Measurements from ENCODE around the gene ZNF341. TPM values are rescaled to one million over a fixed set of nuclear protein-coding genes. Genes with fewer than 3 reads are reported as not detected.

Gene ZNF341
- total RNA-seq (1 to 10 TPM; 4.5 to 5.0 TPM), polyA plus RNA-seq (2.6 TPM)

- H3K27me3 Mint-ChIP-seq, result peaks cover 0 to 2% of the 10 kb centered on the region in 2 donors
- DNase-seq, result peak; percentile 80 to 92 (median 88)
- H3K36me3 ChIP-seq (ENCODE audit: insufficient read depth, low read length), result no peaks in the 10 kb centered on the region
- POLR2A ChIA-PET, result interaction anchor here (0.6 to 2.5 kb wide), 9 partner anchors 12 to 330 kb away, joined by 3 to 36 read pairs (median 7); partner anchors contain the start of genes ACTL10, CBFA2T2, CDK5RAP1 and CHMP4B
- peak within 1 kb of the TSS; percentile 60 for H3K27ac ChIP-seq (ENCODE audit: low read depth, low read length)
- peak within 1 kb of the TSS; percentile 90 to 98 (median 96) for H3K27ac Mint-ChIP-seq
- H3K4me1 ChIP-seq (ENCODE audit: insufficient read depth, low read length), result peaks cover 16% of the 10 kb centered on the region
- peaks cover 2 to 6% (median 3%) of the 10 kb centered on the region in 5 donors for H3K9me3 Mint-ChIP-seq
- H3K4me1 Mint-ChIP-seq, result peaks cover 24 to 28% (median 25%) of the 10 kb centered on the region in 3 donors
- H3K4me3 Mint-ChIP-seq, result peak within 1 kb of the TSS; percentile 89 to 93 (median 90)
- peak within 1 kb of the TSS; percentile 61 for H3K4me3 ChIP-seq (ENCODE audit: low read length)
- H3K27me3 ChIP-seq (ENCODE audit: insufficient read depth, low read length, poor library complexity, severe bottlenecking), result no peaks in the 10 kb centered on the region
- H3K9me3 ChIP-seq (ENCODE audit: low read length), result no peaks in the 10 kb centered on the region
- CTCF ChIA-PET, result interaction anchor here (0.8 to 1.8 kb wide), 9 partner anchors 9 to 216 kb away, joined by 3 to 12 read pairs (median 5); partner anchors contain the start of gene PXMP4
- H3K36me3 Mint-ChIP-seq, result peaks cover 5 to 7% (median 6%) of the 10 kb centered on the region in 3 donors
These were observed at the start of gene ZNF341 for GRCh38 chr20:33731693-33732165. ZNF341 (plus strand) TSS chr20:33731996; CDS start chr20:33732022, 26 bp downstream.

GRCh38 chr20:33684533-33685327 is 47.1 kb upstream of the ZNF341 start:
- peaks cover 34% of the 10 kb centered on the region for H3K4me1 ChIP-seq (ENCODE audit: insufficient read depth, low read length)
- H3K9me3 ChIP-seq (ENCODE audit: low read length), result no peaks in the 10 kb centered on the region
- POLR2A ChIA-PET, result interaction anchor here (1.1 to 1.6 kb wide), 3 partner anchors 17 to 35 kb away, joined by 4 to 5 read pairs (median 5); partner anchors contain the start of gene PXMP4
- H3K36me3 ChIP-seq (ENCODE audit: insufficient read depth, low read length), result no peaks in the 10 kb centered on the region
- H3K4me3 ChIP-seq (ENCODE audit: low read length), result peak overlapping the region; percentile 37
- Mint-ChIP-seq H3K4me1 (peaks cover 35 to 55% (median 52%) of the 10 kb centered on the region in 3 donors), H3K36me3 (no peaks in the 10 kb centered on the region), H3K9me3 (no peaks in the 10 kb centered on the region), H3K27me3 (no peaks in the 10 kb centered on the region), H3K4me3 (peak overlapping the region; percentile 61 to 89 (median 73)), H3K27ac (peak overlapping the region in 7 of 8 donors; percentile 17 to 88 (median 68))
- H3K27ac ChIP-seq (ENCODE audit: low read depth, low read length), result peak overlapping the region; percentile 43
- no peaks in the 10 kb centered on the region for H3K27me3 ChIP-seq (ENCODE audit: insufficient read depth, low read length, poor library complexity, severe bottlenecking)
- DNase-seq, result no peak
- CTCF ChIA-PET, result interaction anchor here (0.6 to 9.3 kb wide), 3 partner anchors 9 to 21 kb away, joined by 3 to 103 read pairs (median 10); partner anchors contain the start of gene ACTL10

- Histone ChIP-seq H3K36me3 (ENCODE audit: insufficient read depth, low read length) (no peaks in the 10 kb centered on the region), H3K27me3 (ENCODE audit: insufficient read depth, low read length, poor library complexity, severe bottlenecking) (no peaks in the 10 kb centered on the region), H3K4me1 (ENCODE audit: insufficient read depth, low read length) (peaks cover 33% of the 10 kb centered on the region), H3K4me3 (ENCODE audit: low read length) (peak overlapping the region; percentile 37), H3K27ac (ENCODE audit: low read depth, low read length) (peak overlapping the region; percentile 43), H3K9me3 (ENCODE audit: low read length) (no peaks in the 10 kb centered on the region)
- peak overlapping the region; percentile 61 to 89 (median 73) for H3K4me3 Mint-ChIP-seq
- peak in 3 of 5 donors; percentile 24 to 65 (median 44) for DNase-seq
- no peaks in the 10 kb centered on the region for H3K36me3 Mint-ChIP-seq
- H3K27ac Mint-ChIP-seq, result peak overlapping the region in 7 of 8 donors; percentile 29 to 82 (median 69)
- POLR2A ChIA-PET, result interaction anchor here (1.1 to 1.6 kb wide), 3 partner anchors 18 to 34 kb away, joined by 4 to 5 read pairs (median 5); partner anchors contain the start of gene PXMP4
- CTCF ChIA-PET, result interaction anchor here (1.7 to 9.3 kb wide), 2 partner anchors 10 to 16 kb away, joined by 10 to 103 read pairs; partner anchors contain the start of gene ACTL10
- H3K9me3 Mint-ChIP-seq, result no peaks in the 10 kb centered on the region
- H3K4me1 Mint-ChIP-seq, result peaks cover 37 to 54% (median 53%) of the 10 kb centered on the region in 3 donors
- H3K27me3 Mint-ChIP-seq, result no peaks in the 10 kb centered on the region
These were observed 46.3 kb upstream of the ZNF341 start for GRCh38 chr20:33685328-33686099.

- Mint-ChIP-seq H3K9me3 (no peaks in the 10 kb centered on the region), H3K4me1 (peaks cover 36 to 48% (median 46%) of the 10 kb centered on the region in 3 donors), H3K4me3 (peak within 1 kb of the TSS; percentile 77 to 92 (median 84)), H3K36me3 (no peaks in the 10 kb centered on the region), H3K27ac (peak within 1 kb of the TSS; percentile 40 to 98 (median 90)), H3K27me3 (no peaks in the 10 kb centered on the region)
- no peaks in the 10 kb centered on the region for H3K36me3 ChIP-seq (ENCODE audit: insufficient read depth, low read length)
- ChIA-PET POLR2A (interaction anchor here (1.6 kb wide), 1 partner anchor 18 kb away, joined by 5 read pairs; no protein-coding TSS in a partner anchor), CTCF (interaction anchor here (0.8 to 9.3 kb wide), 4 partner anchors 17 to 34 kb away, joined by 3 to 103 read pairs (median 14); partner anchors contain the start of genes ACTL10 and PXMP4)
- peak within 1 kb of the TSS; percentile 58 for H3K4me3 ChIP-seq (ENCODE audit: low read length)
- H3K4me1 ChIP-seq (ENCODE audit: insufficient read depth, low read length), result peaks cover 37% of the 10 kb centered on the region
- H3K27me3 ChIP-seq (ENCODE audit: insufficient read depth, low read length, poor library complexity, severe bottlenecking), result no peaks in the 10 kb centered on the region
- peak within 1 kb of the TSS; percentile 43 for H3K27ac ChIP-seq (ENCODE audit: low read depth, low read length)
- H3K9me3 ChIP-seq (ENCODE audit: low read length), result no peaks in the 10 kb centered on the region
- DNase-seq, result peak; percentile 91 to 95 (median 93)
These were observed 45.5 kb upstream of the ZNF341 start, which contains the start of gene E2F1 for GRCh38 chr20:33686100-33686983. E2F1 (minus strand) TSS chr20:33686385; CDS start chr20:33686264, 121 bp downstream.

- Histone ChIP-seq H3K4me3 (ENCODE audit: low read length) (peak overlapping the region; percentile 58), H3K9me3 (ENCODE audit: low read length) (no peaks in the 10 kb centered on the region), H3K27ac (ENCODE audit: low read depth, low read length) (peak overlapping the region; percentile 18), H3K36me3 (ENCODE audit: insufficient read depth, low read length) (no peaks in the 10 kb centered on the region), H3K4me1 (ENCODE audit: insufficient read depth, low read length) (peaks cover 37% of the 10 kb centered on the region), H3K27me3 (ENCODE audit: insufficient read depth, low read length, poor library complexity, severe bottlenecking) (no peaks in the 10 kb centered on the region)
- POLR2A ChIA-PET, result interaction anchor here (0.5 kb wide), 1 partner anchor 34 kb away, joined by 5 read pairs; no protein-coding TSS in a partner anchor
- Mint-ChIP-seq H3K36me3 (no peaks in the 10 kb centered on the region), H3K27me3 (no peaks in the 10 kb centered on the region), H3K9me3 (no peaks in the 10 kb centered on the region), H3K27ac (peak overlapping the region; percentile 40 to 98 (median 90)), H3K4me3 (peak overlapping the region; percentile 72 to 92 (median 84)), H3K4me1 (peaks cover 34 to 42% (median 40%) of the 10 kb centered on the region in 3 donors)
- no peak for DNase-seq
- CTCF ChIA-PET, result interaction anchor here (0.8 to 4.5 kb wide), 4 partner anchors 19 to 45 kb away, joined by 3 to 26 read pairs (median 3); partner anchors contain the start of genes ACTL10, PXMP4 and ZNF341
These were observed 44.8 kb upstream of the ZNF341 start for GRCh38 chr20:33686984-33687366.

- Histone ChIP-seq H3K4me1 (ENCODE audit: insufficient read depth, low read length) (peaks cover 37% of the 10 kb centered on the region), H3K27ac (ENCODE audit: low read depth, low read length) (no peak overlapping the region), H3K36me3 (ENCODE audit: insufficient read depth, low read length) (no peaks in the 10 kb centered on the region), H3K4me3 (ENCODE audit: low read length) (no peak overlapping the region), H3K9me3 (ENCODE audit: low read length) (no peaks in the 10 kb centered on the region), H3K27me3 (ENCODE audit: insufficient read depth, low read length, poor library complexity, severe bottlenecking) (no peaks in the 10 kb centered on the region)
- no peaks in the 10 kb centered on the region for H3K9me3 Mint-ChIP-seq
- H3K36me3 Mint-ChIP-seq, result no peaks in the 10 kb centered on the region
- H3K27ac Mint-ChIP-seq, result peak overlapping the region in 7 of 8 donors; percentile 18 to 94 (median 65)
- peak overlapping the region in 2 of 7 donors; percentile 54 to 59 for H3K4me3 Mint-ChIP-seq
- ChIA-PET CTCF (interaction anchor here (0.8 to 4.5 kb wide), 4 partner anchors 20 to 45 kb away, joined by 3 to 26 read pairs (median 3); partner anchors contain the start of genes ACTL10, PXMP4 and ZNF341), POLR2A (interaction anchor here (0.5 kb wide), 1 partner anchor 34 kb away, joined by 5 read pairs; no protein-coding TSS in a partner anchor)
- H3K27me3 Mint-ChIP-seq, result no peaks in the 10 kb centered on the region
- no peak for DNase-seq
- peaks cover 33 to 41% (median 37%) of the 10 kb centered on the region in 3 donors for H3K4me1 Mint-ChIP-seq
These were observed 44.4 kb upstream of the ZNF341 start for GRCh38 chr20:33687370-33687915.

Data from CD8-positive, alpha-beta memory T cell (primary cell).